Measurements from ENCODE around the gene MRRF.

The MRRF gene

GRCh38 chr9:122262073-122262472 is 2.6 kb upstream of the MRRF start:
- TF ChIP-seq, protein P1, sequence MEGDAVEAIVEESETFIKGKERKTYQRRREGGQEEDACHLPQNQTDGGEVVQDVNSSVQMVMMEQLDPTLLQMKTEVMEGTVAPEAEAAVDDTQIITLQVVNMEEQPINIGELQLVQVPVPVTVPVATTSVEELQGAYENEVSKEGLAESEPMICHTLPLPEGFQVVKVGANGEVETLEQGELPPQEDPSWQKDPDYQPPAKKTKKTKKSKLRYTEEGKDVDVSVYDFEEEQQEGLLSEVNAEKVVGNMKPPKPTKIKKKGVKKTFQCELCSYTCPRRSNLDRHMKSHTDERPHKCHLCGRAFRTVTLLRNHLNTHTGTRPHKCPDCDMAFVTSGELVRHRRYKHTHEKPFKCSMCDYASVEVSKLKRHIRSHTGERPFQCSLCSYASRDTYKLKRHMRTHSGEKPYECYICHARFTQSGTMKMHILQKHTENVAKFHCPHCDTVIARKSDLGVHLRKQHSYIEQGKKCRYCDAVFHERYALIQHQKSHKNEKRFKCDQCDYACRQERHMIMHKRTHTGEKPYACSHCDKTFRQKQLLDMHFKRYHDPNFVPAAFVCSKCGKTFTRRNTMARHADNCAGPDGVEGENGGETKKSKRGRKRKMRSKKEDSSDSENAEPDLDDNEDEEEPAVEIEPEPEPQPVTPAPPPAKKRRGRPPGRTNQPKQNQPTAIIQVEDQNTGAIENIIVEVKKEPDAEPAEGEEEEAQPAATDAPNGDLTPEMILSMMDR (IDR thresholded peaks at IDR 0.05; ENCODE audit: insufficient read depth, low read depth, low read length, missing control alignments), result no peak
- no peak for DNase-seq (ENCODE audit: low read depth)
- no peak overlapping the region for H3K4me3 ChIP-seq (ENCODE audit: low read depth, low read length)

- TF ChIP-seq, protein P1 (IDR thresholded peaks at IDR 0.05; ENCODE audit: insufficient read depth, low read depth, low read length, missing control alignments), result no peak
- H3K4me3 ChIP-seq (ENCODE audit: low read depth, low read length), result peak overlapping the region; percentile 86
- DNase-seq (ENCODE audit: low read depth), result peak; percentile 22
Measured at GRCh38 chr9:122263699-122264349, 858 bp upstream of the MRRF start.

GRCh38 chr9:122265149-122265915 is 650 bp downstream of the MRRF start:
- H3K4me3 ChIP-seq (ENCODE audit: low read depth, low read length), result peak overlapping the region; percentile 86
- peak; percentile 71 for DNase-seq (ENCODE audit: low read depth)
- TF ChIP-seq, protein P1 (IDR thresholded peaks at IDR 0.05; ENCODE audit: insufficient read depth, low read depth, low read length, missing control alignments), result no peak

DNA sequence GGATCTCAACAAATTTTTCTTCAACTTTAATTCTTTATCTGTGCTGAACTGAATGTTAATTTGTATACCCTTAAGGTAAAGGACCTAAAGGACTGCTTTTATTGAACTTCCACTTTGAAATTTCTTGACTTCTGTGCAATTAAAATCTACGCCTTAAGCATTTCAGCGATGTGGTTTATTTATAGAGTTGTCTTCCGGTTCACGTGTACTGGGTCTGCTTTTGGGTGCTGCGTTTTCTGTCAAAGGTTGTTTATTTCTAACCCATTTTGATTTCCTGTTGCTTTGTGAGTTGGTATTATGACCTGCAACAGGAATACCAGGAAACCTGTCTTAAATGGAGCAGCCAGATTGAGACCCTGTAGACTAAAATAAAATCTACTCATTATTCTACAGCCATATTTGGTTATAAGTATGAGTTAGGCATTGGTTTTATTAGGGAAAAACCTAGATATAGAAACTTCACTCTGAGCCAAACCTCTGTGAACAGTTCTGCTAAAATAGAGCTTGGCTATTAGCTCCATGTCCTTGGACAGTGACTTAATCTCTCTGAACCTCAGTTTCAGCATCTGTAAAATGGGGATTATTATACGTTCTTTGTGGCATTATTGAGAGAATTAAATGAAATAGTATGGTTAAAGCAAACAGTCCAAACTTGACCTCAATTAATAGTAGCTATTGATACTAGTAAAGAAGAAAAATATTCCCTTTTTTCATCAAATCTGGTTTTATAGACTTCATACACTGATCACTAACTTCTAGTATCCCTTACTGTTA is 3.5 kb downstream of the MRRF start:
- peak; percentile 20 for DNase-seq (ENCODE audit: low read depth)
- TF ChIP-seq, protein P1 (IDR thresholded peaks at IDR 0.05; ENCODE audit: insufficient read depth, low read depth, low read length, missing control alignments), result no peak
- H3K4me3 ChIP-seq (ENCODE audit: low read depth, low read length), result no peak overlapping the region

GRCh38 chr9:122274055-122274454 is 9.4 kb downstream of the MRRF start:
- TF ChIP-seq, protein P1 (IDR thresholded peaks at IDR 0.05; ENCODE audit: insufficient read depth, low read depth, low read length, missing control alignments), result no peak
- DNase-seq (ENCODE audit: low read depth), result no peak
- H3K4me3 ChIP-seq (ENCODE audit: low read depth, low read length), result no peak overlapping the region

- DNase-seq (ENCODE audit: low read depth), result no peak
- no peak overlapping the region for H3K4me3 ChIP-seq (ENCODE audit: low read depth, low read length)
- TF ChIP-seq, protein P1 (IDR thresholded peaks at IDR 0.05; ENCODE audit: insufficient read depth, low read depth, low read length, missing control alignments), result no peak
Measured at GRCh38 chr9:122276096-122276495, 11.4 kb downstream of the MRRF start.
